IMR-90 (cell line): ENCODE measurements around the gene VPS26A. TPM values are rescaled to one million over a fixed set of nuclear protein-coding genes. Genes with fewer than 3 reads are reported as not detected.
"Not testable (repeated sequence)": the region's sequence is repeated elsewhere in the genome, so short reads cannot be mapped to it uniquely, and the experiment has no call there.

ENCODE experiments used
- ATAC-seq: fragments of 200-7000 bp; cut with Tn5 transposase; 2 replicates; pipeline ENCODE4 v1.9.1; 2020; ENCODE audit warnings: low read depth, mild to moderate bottlenecking, moderate library complexity
- BruUV-seq: library from RNA; stranded (reverse); fragments of 400-500 nt; replicated peaks from 2 replicates; lab custom pipeline; 2021; lab: Mats Ljungman, UMichigan
- CTCF ChIA-PET: fragments of 300-600 bp; formaldehyde crosslinking; extraction: SDS; loops from one replicate; lab custom pipeline; 2021; ENCODE audit warnings: antibody characterized with exemption; lab: Yijun Ruan, JAX
- POLR2A ChIA-PET: fragments of 300-600 bp; sonication (Branson Sonifier 250); formaldehyde crosslinking; loops from one replicate; lab custom pipeline; 2022; ENCODE audit warnings: antibody characterized with exemption; ENCODE audit not compliant: unreplicated experiment; lab: Charles Lee
- DNase-seq: peaks from one replicate; pipeline ENCODE4 v3.0.0; 2013
- H2AFZ ChIP-seq: replicated peaks from 2 replicates; pipeline ENCODE3; 2013; ENCODE audit warnings: low read length, mild to moderate bottlenecking; ENCODE audit not compliant: poor library complexity
- H2AK5ac ChIP-seq: 2 replicates; pipeline ENCODE4 v1.6.1; 2013; ENCODE audit warnings: low read depth, low read length, inconsistent platforms
- H2AK9ac ChIP-seq: replicated peaks from 2 replicates; pipeline ENCODE3; 2013; ENCODE audit warnings: mild to moderate bottlenecking, low read depth, low read length, moderate library complexity; ENCODE audit not compliant: poor library complexity
- H2BK120ac ChIP-seq: 2 replicates; pipeline ENCODE4 v1.6.1; 2013; ENCODE audit warnings: low read depth, low read length, inconsistent platforms
- H2BK15ac ChIP-seq: 3 replicates; pipeline ENCODE4 v1.6.1; 2013; ENCODE audit warnings: low read depth, low read length, inconsistent platforms
- H2BK20ac ChIP-seq: 2 replicates; pipeline ENCODE4 v1.6.1; 2013; ENCODE audit warnings: low read depth, mild to moderate bottlenecking, inconsistent platforms, low read length, moderate library complexity
- H2BK5ac ChIP-seq: 2 replicates; pipeline ENCODE4 v1.6.1; 2013; ENCODE audit warnings: mild to moderate bottlenecking, low read depth, low read length, inconsistent platforms; ENCODE audit not compliant: poor library complexity, severe bottlenecking
- H3K14ac ChIP-seq: replicated peaks from 2 replicates; pipeline ENCODE4 v1.6.1; 2013; ENCODE audit warnings: low read depth, low read length, inconsistent platforms
- H3K18ac ChIP-seq: 2 replicates; pipeline ENCODE4 v1.6.1; 2013; ENCODE audit warnings: low read depth, low read length, control low read depth
- H3K23ac ChIP-seq: 2 replicates; pipeline ENCODE4 v1.6.1; 2013; ENCODE audit warnings: low read depth, low read length, inconsistent platforms
- H3K27ac ChIP-seq: 2 replicates; pipeline ENCODE4 v1.5.1; 2013; ENCODE audit warnings: mild to moderate bottlenecking, control low read depth, low read length; ENCODE audit not compliant: insufficient read depth
- H3K27me3 ChIP-seq: 2 replicates; pipeline ENCODE4 v1.6.1; 2013; ENCODE audit warnings: low read length; ENCODE audit not compliant: control insufficient read depth, insufficient read depth
- H3K36me3 ChIP-seq: 2 replicates; pipeline ENCODE4 v1.6.1; 2013; ENCODE audit warnings: low read length, mixed read lengths; ENCODE audit not compliant: control insufficient read depth, insufficient read depth
- H3K4ac ChIP-seq: 2 replicates; pipeline ENCODE4 v1.6.1; 2013; ENCODE audit warnings: low read depth, low read length, inconsistent platforms
- H3K4me1 ChIP-seq: 2 replicates; pipeline ENCODE4 v1.6.1; 2013; ENCODE audit warnings: low read length, mixed read lengths; ENCODE audit not compliant: control insufficient read depth, insufficient read depth
- H3K4me2 ChIP-seq: 2 replicates; pipeline ENCODE4 v1.6.1; 2013; ENCODE audit warnings: low read depth, mild to moderate bottlenecking, control low read depth, low read length, moderate library complexity
- H3K4me3 ChIP-seq: 2 replicates; pipeline ENCODE4 v1.5.1; 2013; ENCODE audit warnings: low read depth, mild to moderate bottlenecking, control low read depth, low read length, moderate library complexity; ENCODE audit not compliant: insufficient read depth
- H3K56ac ChIP-seq: 2 replicates; pipeline ENCODE4 v1.6.1; 2013; ENCODE audit warnings: low read length, inconsistent platforms; ENCODE audit not compliant: insufficient read depth; ENCODE audit errors: extremely low read depth
- H3K79me1 ChIP-seq, 2 experiments: 2 replicates each; pipeline ENCODE4 v1.6.1; 2013; ENCODE audit warnings: low read length in 2 of 2, inconsistent platforms in 1 of 2, low read depth in 1 of 2
- H3K9ac ChIP-seq: 2 replicates; pipeline ENCODE4 v1.6.1; 2013; ENCODE audit warnings: low read depth, low read length, control low read depth
- H3K9me1 ChIP-seq: 2 replicates; pipeline ENCODE4 v1.6.1; 2013; ENCODE audit warnings: low read length, inconsistent platforms; ENCODE audit not compliant: insufficient read depth
- H3K9me3 ChIP-seq: 2 replicates; pipeline ENCODE4 v1.6.1; 2013; ENCODE audit warnings: low read length; ENCODE audit not compliant: control insufficient read depth, insufficient read depth
- H4K20me1 ChIP-seq: 2 replicates; pipeline ENCODE4 v1.6.1; 2013; ENCODE audit warnings: low read length, inconsistent platforms; ENCODE audit not compliant: insufficient read depth
- H4K5ac ChIP-seq: 2 replicates; pipeline ENCODE4 v1.6.1; 2013; ENCODE audit warnings: mild to moderate bottlenecking, low read depth, low read length, control low read depth
- H4K8ac ChIP-seq, 2 experiments: 2 replicates each; pipeline ENCODE4 v1.6.1; 2013; ENCODE audit warnings: low read depth in 2 of 2, low read length in 2 of 2, control low read depth in 1 of 2, inconsistent platforms in 1 of 2
- H4K91ac ChIP-seq: 2 replicates; pipeline ENCODE4 v1.6.1; 2013; ENCODE audit warnings: low read depth, low read length, inconsistent platforms; ENCODE audit not compliant: insufficient read depth
- WGBS, 2 experiments: methylation state at CpG; one replicate each; pipeline versions ENCODE4 v1.1.5 to v1.1.7; 2013; ENCODE audit warnings: missing lambda C conversion rate in 2 of 2; ENCODE audit not compliant: insufficient read length in 1 of 2; ENCODE audit errors: extremely low coverage in 2 of 2; 5-methylcytosine and 5-hydroxymethylcytosine counted together
- dilution Hi-C: fragments of 300-500 bp; cut with HindIII; formaldehyde crosslinking; loops from one replicate; pipeline ENCODE4 v1.14.3; 2018; ENCODE audit warnings: low sequenced_read_pairs; ENCODE audit not compliant: unreplicated experiment
- in situ Hi-C: fragments of 300-500 bp; cut with MboI; formaldehyde crosslinking; loops from 3 replicates; pipeline ENCODE4 v1.14.3; 2019; ENCODE audit warnings: low sequenced_read_pairs, inconsistent platforms, mixed read lengths
- intact Hi-C: fragments of 100-400 bp; cut with micrococcal nuclease; formaldehyde crosslinking; loops from 2 replicates; pipeline ENCODE4 v1.10.0; 2022
- polyA plus RNA-seq, 3 experiments: library from polyadenylated mRNA; depleted of rRNA; stranded (reverse); fragments of >200 nt; gene quantifications; 2 replicates each; pipeline ENCODE4 v1.2.3, GENCODE V29; 2012; ENCODE audit warnings: low replicate concordance in 1 of 3
- total RNA-seq: library from RNA; depleted of rRNA; stranded (reverse); fragments of >200 nt; gene quantifications from 2 replicates; pipeline ENCODE4 v1.2.3, GENCODE V29; 2012

VPS26A gene
- total and polyA plus RNA-seq, 2 of the 4 experiments (the other 2 are of a cell fraction) = 7.2 to 18.7 TPM

GRCh38 chr10:69142074-69142473, 18.1 kb downstream of the VPS26A start:
- H3K9me3 ChIP-seq, H2AFZ ChIP-seq, intact Hi-C loops, H2AK5ac ChIP-seq, H3K36me3 ChIP-seq, H3K23ac ChIP-seq, DNase-seq, H3K4me2 ChIP-seq, H3K14ac ChIP-seq, H3K4ac ChIP-seq, H2BK5ac ChIP-seq, H2BK120ac ChIP-seq, H4K91ac ChIP-seq, H3K27me3 ChIP-seq, H2AK9ac ChIP-seq, dilution Hi-C loops, H3K9ac ChIP-seq, H3K18ac ChIP-seq, H2BK15ac ChIP-seq, H3K4me1 ChIP-seq, in situ Hi-C loops, H3K27ac ChIP-seq, H3K56ac ChIP-seq, H4K8ac ChIP-seq, H3K4me3 ChIP-seq, POLR2A ChIA-PET, BruUV-seq, H2BK20ac ChIP-seq, ATAC-seq, H3K9me1 ChIP-seq, H4K5ac ChIP-seq: not testable (repeated sequence)
- Histone ChIP-seq H3K79me1 (peaks cover 35 to 61% of the 10 kb centered on the region in 2 experiments), H4K20me1 (peaks cover 20% of the 10 kb centered on the region; the same call in 1 of the 2 replicates)
- no CpG with 5 or more reads among the region's 3 CpGs for WGBS, 2 experiments
- CTCF ChIA-PET = interaction anchor here (0.8 kb wide), 1 partner anchor 17 kb away, joined by 3 read pairs; no protein-coding TSS in a partner anchor
